IMR-90 (cell line): Measurements from ENCODE around the gene GCNT4. TPM values are rescaled to one million over a fixed set of nuclear protein-coding genes. Genes with fewer than 3 reads are reported as not detected.

ENCODE experiments used
- ATAC-seq: fragments of 200-7000 bp; cut with Tn5 transposase; 2 replicates; pipeline ENCODE4 v1.9.1; 2020; ENCODE audit warnings: low read depth, mild to moderate bottlenecking, moderate library complexity
- BruUV-seq: library from RNA; stranded (reverse); fragments of 400-500 nt; replicated peaks from 2 replicates; lab custom pipeline; 2021; lab: Mats Ljungman, UMichigan
- CTCF ChIA-PET: fragments of 300-600 bp; formaldehyde crosslinking; extraction: SDS; loops from one replicate; lab custom pipeline; 2021; ENCODE audit warnings: antibody characterized with exemption; lab: Yijun Ruan, JAX
- POLR2A ChIA-PET: fragments of 300-600 bp; sonication (Branson Sonifier 250); formaldehyde crosslinking; loops from one replicate; lab custom pipeline; 2022; ENCODE audit warnings: antibody characterized with exemption; ENCODE audit not compliant: unreplicated experiment; lab: Charles Lee
- DNase-seq: peaks from one replicate; pipeline ENCODE4 v3.0.0; 2013
- H2AFZ ChIP-seq: replicated peaks from 2 replicates; pipeline ENCODE3; 2013; ENCODE audit warnings: low read length, mild to moderate bottlenecking; ENCODE audit not compliant: poor library complexity
- H2AK5ac ChIP-seq: 2 replicates; pipeline ENCODE4 v1.6.1; 2013; ENCODE audit warnings: low read depth, low read length, inconsistent platforms
- H2AK9ac ChIP-seq: replicated peaks from 2 replicates; pipeline ENCODE3; 2013; ENCODE audit warnings: mild to moderate bottlenecking, low read depth, low read length, moderate library complexity; ENCODE audit not compliant: poor library complexity
- H2BK120ac ChIP-seq: 2 replicates; pipeline ENCODE4 v1.6.1; 2013; ENCODE audit warnings: low read depth, low read length, inconsistent platforms
- H2BK15ac ChIP-seq: 3 replicates; pipeline ENCODE4 v1.6.1; 2013; ENCODE audit warnings: low read depth, low read length, inconsistent platforms
- H2BK20ac ChIP-seq: 2 replicates; pipeline ENCODE4 v1.6.1; 2013; ENCODE audit warnings: low read depth, mild to moderate bottlenecking, inconsistent platforms, low read length, moderate library complexity
- H2BK5ac ChIP-seq: 2 replicates; pipeline ENCODE4 v1.6.1; 2013; ENCODE audit warnings: mild to moderate bottlenecking, low read depth, low read length, inconsistent platforms; ENCODE audit not compliant: poor library complexity, severe bottlenecking
- H3K14ac ChIP-seq: replicated peaks from 2 replicates; pipeline ENCODE4 v1.6.1; 2013; ENCODE audit warnings: low read depth, low read length, inconsistent platforms
- H3K18ac ChIP-seq: 2 replicates; pipeline ENCODE4 v1.6.1; 2013; ENCODE audit warnings: low read depth, low read length, control low read depth
- H3K23ac ChIP-seq: 2 replicates; pipeline ENCODE4 v1.6.1; 2013; ENCODE audit warnings: low read depth, low read length, inconsistent platforms
- H3K27ac ChIP-seq: 2 replicates; pipeline ENCODE4 v1.5.1; 2013; ENCODE audit warnings: mild to moderate bottlenecking, control low read depth, low read length; ENCODE audit not compliant: insufficient read depth
- H3K27me3 ChIP-seq: 2 replicates; pipeline ENCODE4 v1.6.1; 2013; ENCODE audit warnings: low read length; ENCODE audit not compliant: control insufficient read depth, insufficient read depth
- H3K36me3 ChIP-seq: 2 replicates; pipeline ENCODE4 v1.6.1; 2013; ENCODE audit warnings: low read length, mixed read lengths; ENCODE audit not compliant: control insufficient read depth, insufficient read depth
- H3K4ac ChIP-seq: 2 replicates; pipeline ENCODE4 v1.6.1; 2013; ENCODE audit warnings: low read depth, low read length, inconsistent platforms
- H3K4me1 ChIP-seq: 2 replicates; pipeline ENCODE4 v1.6.1; 2013; ENCODE audit warnings: low read length, mixed read lengths; ENCODE audit not compliant: control insufficient read depth, insufficient read depth
- H3K4me2 ChIP-seq: 2 replicates; pipeline ENCODE4 v1.6.1; 2013; ENCODE audit warnings: low read depth, mild to moderate bottlenecking, control low read depth, low read length, moderate library complexity
- H3K4me3 ChIP-seq: 2 replicates; pipeline ENCODE4 v1.5.1; 2013; ENCODE audit warnings: low read depth, mild to moderate bottlenecking, control low read depth, low read length, moderate library complexity; ENCODE audit not compliant: insufficient read depth
- H3K56ac ChIP-seq: 2 replicates; pipeline ENCODE4 v1.6.1; 2013; ENCODE audit warnings: low read length, inconsistent platforms; ENCODE audit not compliant: insufficient read depth; ENCODE audit errors: extremely low read depth
- H3K79me1 ChIP-seq, 2 experiments: 2 replicates each; pipeline ENCODE4 v1.6.1; 2013; ENCODE audit warnings: low read length in 2 of 2, inconsistent platforms in 1 of 2, low read depth in 1 of 2
- H3K9ac ChIP-seq: 2 replicates; pipeline ENCODE4 v1.6.1; 2013; ENCODE audit warnings: low read depth, low read length, control low read depth
- H3K9me1 ChIP-seq: 2 replicates; pipeline ENCODE4 v1.6.1; 2013; ENCODE audit warnings: low read length, inconsistent platforms; ENCODE audit not compliant: insufficient read depth
- H3K9me3 ChIP-seq: 2 replicates; pipeline ENCODE4 v1.6.1; 2013; ENCODE audit warnings: low read length; ENCODE audit not compliant: control insufficient read depth, insufficient read depth
- H4K20me1 ChIP-seq: 2 replicates; pipeline ENCODE4 v1.6.1; 2013; ENCODE audit warnings: low read length, inconsistent platforms; ENCODE audit not compliant: insufficient read depth
- H4K5ac ChIP-seq: 2 replicates; pipeline ENCODE4 v1.6.1; 2013; ENCODE audit warnings: mild to moderate bottlenecking, low read depth, low read length, control low read depth
- H4K8ac ChIP-seq, 2 experiments: 2 replicates each; pipeline ENCODE4 v1.6.1; 2013; ENCODE audit warnings: low read depth in 2 of 2, low read length in 2 of 2, control low read depth in 1 of 2, inconsistent platforms in 1 of 2
- H4K91ac ChIP-seq: 2 replicates; pipeline ENCODE4 v1.6.1; 2013; ENCODE audit warnings: low read depth, low read length, inconsistent platforms; ENCODE audit not compliant: insufficient read depth
- FOS ChIP-seq: fragments of 150-350 bp; IDR thresholded peaks from 2 replicates; pipeline ENCODE4 v1.6.1; 2016; ENCODE audit warnings: low read depth, low read length
- MAZ ChIP-seq: IDR thresholded peaks from 2 replicates; pipeline ENCODE4 v1.6.1; 2012; ENCODE audit warnings: low read depth, mild to moderate bottlenecking, low read length, improper control_type of control experiment, moderate library complexity, borderline replicate concordance
- POLR2A ChIP-seq: IDR thresholded peaks from 2 replicates; pipeline ENCODE4 v1.6.1; 2012; ENCODE audit warnings: mild to moderate bottlenecking, low read depth, low read length
- RFX5 ChIP-seq: IDR thresholded peaks from 2 replicates; pipeline ENCODE4 v1.8.0; 2012; ENCODE audit warnings: low read depth, mild to moderate bottlenecking, low read length, moderate library complexity
- SMC3 ChIP-seq: fragments of 150-350 bp; IDR thresholded peaks from 2 replicates; pipeline ENCODE4 v1.6.1; 2016; ENCODE audit warnings: low read depth, mild to moderate bottlenecking, antibody characterized with exemption, low read length, moderate library complexity
- USF2 ChIP-seq: fragments of 150-350 bp; IDR thresholded peaks from 2 replicates; pipeline ENCODE4 v1.6.1; 2017; ENCODE audit warnings: mild to moderate bottlenecking, antibody characterized with exemption, low read length, low read depth
- WGBS, 2 experiments: methylation state at CpG; one replicate each; pipeline versions ENCODE4 v1.1.5 to v1.1.7; 2013; ENCODE audit warnings: missing lambda C conversion rate in 2 of 2; ENCODE audit not compliant: insufficient read length in 1 of 2; ENCODE audit errors: extremely low coverage in 2 of 2; 5-methylcytosine and 5-hydroxymethylcytosine counted together
- dilution Hi-C: fragments of 300-500 bp; cut with HindIII; formaldehyde crosslinking; loops from one replicate; pipeline ENCODE4 v1.14.3; 2018; ENCODE audit warnings: low sequenced_read_pairs; ENCODE audit not compliant: unreplicated experiment
- in situ Hi-C: fragments of 300-500 bp; cut with MboI; formaldehyde crosslinking; loops from 3 replicates; pipeline ENCODE4 v1.14.3; 2019; ENCODE audit warnings: low sequenced_read_pairs, inconsistent platforms, mixed read lengths
- intact Hi-C: fragments of 100-400 bp; cut with micrococcal nuclease; formaldehyde crosslinking; loops from 2 replicates; pipeline ENCODE4 v1.10.0; 2022
- polyA plus RNA-seq, 3 experiments: library from polyadenylated mRNA; depleted of rRNA; stranded (reverse); fragments of >200 nt; gene quantifications; 2 replicates each; pipeline ENCODE4 v1.2.3, GENCODE V29; 2012; ENCODE audit warnings: low replicate concordance in 1 of 3
- total RNA-seq: library from RNA; depleted of rRNA; stranded (reverse); fragments of >200 nt; gene quantifications from 2 replicates; pipeline ENCODE4 v1.2.3, GENCODE V29; 2012

GCNT4 gene
- total and polyA plus RNA-seq, 2 of the 4 experiments (the other 2 are of a cell fraction) = 0.46 to 1.8 TPM

GRCh38 chr5:75054134-75054930, 2.0 kb upstream of the GCNT4 start:
- H4K20me1 ChIP-seq = peaks cover 7% of the 10 kb centered on the region; the same call in 1 of the 2 replicates
- no peaks in the 10 kb centered on the region for H3K36me3 ChIP-seq
- H3K18ac ChIP-seq = peak overlapping the region; percentile 2
- H3K4ac ChIP-seq = peak overlapping the region; percentile 74
- H4K8ac ChIP-seq = peak overlapping the region; percentile 6 to 31; a peak in 2 of 4 replicates
- H2BK20ac ChIP-seq = peak overlapping the region; percentile 79
- peak overlapping the region; percentile 93 for H2AFZ ChIP-seq
- peak overlapping the region; percentile 59; the same call in 1 of the 2 replicates for H2AK5ac ChIP-seq
- DNase-seq = peak; percentile 34
- no peaks in the 10 kb centered on the region for H3K27me3 ChIP-seq
- H3K9ac ChIP-seq = peak overlapping the region; percentile 99
- peak overlapping the region; percentile 13 for H3K14ac ChIP-seq
- in situ Hi-C loops = no loop called here
- peak overlapping the region; percentile 73 for H4K91ac ChIP-seq
- peak overlapping the region; percentile 5 for H4K5ac ChIP-seq
- TF ChIP-seq USF2 (no peak), POLR2A (no peak), RFX5 (no peak), FOS (no peak), SMC3 (no peak), MAZ (no peak)
- BruUV-seq = no TSS peak
- ChIA-PET POLR2A (interaction anchor here (0.6 kb wide), 1 partner anchor 13 kb away, joined by 6 read pairs; no protein-coding TSS in a partner anchor), CTCF (interaction anchor here (0.6 to 0.8 kb wide), 4 partner anchors 12 to 101 kb away, joined by 3 to 4 read pairs (median 3); no protein-coding TSS in a partner anchor)
- peaks cover 3 to 38% of the 10 kb centered on the region in 2 experiments; a peak in 3 of 4 replicates for H3K79me1 ChIP-seq
- H3K56ac ChIP-seq = peak overlapping the region; percentile 3; the same call in 1 of the 2 replicates
- H2AK9ac ChIP-seq = peak overlapping the region; percentile 58
- H3K4me3 ChIP-seq = peak overlapping the region; percentile 82
- peak overlapping the region; percentile 65 for H2BK5ac ChIP-seq
- peak; percentile 1 for ATAC-seq
- peaks cover 31% of the 10 kb centered on the region for H3K9me1 ChIP-seq
- WGBS, 2 experiments = 12% methylated on average over 5 of the region's 28 CpGs; no CpG with 5 or more reads in 1 of the 2 experiments
- H3K27ac ChIP-seq = peak overlapping the region; percentile 68
- peak overlapping the region; percentile 50 for H2BK120ac ChIP-seq
- H3K23ac ChIP-seq = peak overlapping the region; percentile 82
- peak overlapping the region; percentile 49; the same call in 1 of the 3 replicates for H2BK15ac ChIP-seq
- intact Hi-C loops = loop anchor here (2.0 to 10.0 kb wide), 5 partner anchors 210 to 1760 kb away; partner anchors contain the start of genes F2RL1 and HMGCR
- peaks cover 20% of the 10 kb centered on the region for H3K4me1 ChIP-seq
- peak overlapping the region; percentile 71 for H3K4me2 ChIP-seq
- H3K9me3 ChIP-seq = no peaks in the 10 kb centered on the region
- dilution Hi-C loops = no loop called here
